HG03097 (cell line): ENCODE data around the gene HOXD10.

Experiments used
- ATAC-seq: cut with Tn5 transposase; IDR thresholded peaks from one replicate; pipeline ENCODE4 v1.9.1; 2021; ENCODE audit not compliant: unreplicated experiment, low FRiP score

The HOXD10 gene

GRCh38 chr2:176115883-176116813, at the start of gene HOXD10:
Gene HOXD10 (plus strand): TSS chr2:176116778. CDS start chr2:176116834, 56 bp downstream.
- no peak for ATAC-seq

- no peak for ATAC-seq
These were observed 48.8 kb upstream of the HOXD10 start for GRCh38 chr2:176067589-176068418.

- ATAC-seq, result no peak
These were observed 48.2 kb upstream of the HOXD10 start for GRCh38 chr2:176068419-176068832.

GRCh38 chr2:176071330-176072291, 45.0 kb upstream of the HOXD10 start:
- no peak for ATAC-seq

- ATAC-seq, result no peak
These were observed 44.3 kb upstream of the HOXD10 start for GRCh38 chr2:176072292-176072669.

DNA sequence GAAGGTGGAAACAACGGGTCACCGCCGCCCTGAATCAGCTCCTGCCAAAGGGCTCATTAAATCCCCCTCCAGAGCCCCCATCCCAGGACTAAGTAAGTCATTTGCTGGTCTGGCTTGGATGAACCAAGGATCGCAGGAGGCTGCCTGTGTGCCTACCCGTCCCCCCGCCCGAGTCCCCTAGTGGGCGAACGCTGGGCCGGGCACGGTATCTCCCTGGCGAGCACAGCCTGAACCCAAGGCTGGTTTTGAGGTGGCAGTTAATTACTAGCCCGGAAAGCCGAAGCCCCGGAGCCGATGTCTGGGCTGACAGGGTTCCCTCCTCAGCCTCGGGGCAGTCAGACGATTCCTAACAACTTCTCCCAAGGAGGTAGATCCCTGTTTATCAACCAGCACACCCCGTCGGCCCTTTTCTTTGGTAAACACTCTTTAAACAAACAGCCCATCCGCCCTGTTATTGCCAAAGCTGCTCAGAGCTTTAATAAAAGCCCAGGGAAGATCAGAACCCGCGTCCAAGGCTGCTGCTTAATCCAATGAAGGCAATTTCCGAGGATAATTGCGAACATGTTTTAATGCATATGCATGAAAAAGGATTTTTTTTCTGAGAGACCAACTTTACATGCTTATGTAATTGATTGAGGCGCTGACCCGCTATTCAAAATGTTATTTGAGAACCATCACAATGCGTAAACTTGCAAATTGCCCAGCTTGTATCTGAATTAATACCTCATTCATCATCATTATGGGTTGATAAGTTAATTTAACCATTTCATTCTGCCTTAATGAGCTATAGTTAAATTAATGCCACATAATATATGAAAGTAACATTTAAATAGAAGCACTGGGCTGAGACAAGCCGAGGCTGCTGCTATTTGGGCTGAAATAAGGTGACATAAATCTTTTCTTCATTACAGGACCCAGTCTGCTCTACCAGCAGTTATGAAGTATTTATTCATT, 43.4 kb upstream of the HOXD10 start:
- ATAC-seq, result no peak

GRCh38 chr2:176074919-176075425, 41.6 kb upstream of the HOXD10 start:
- ATAC-seq, result no peak

GRCh38 chr2:176075481-176075880, 41.1 kb upstream of the HOXD10 start:
- ATAC-seq, result no peak

- ATAC-seq, result no peak
These were observed 40.5 kb upstream of the HOXD10 start for GRCh38 chr2:176076063-176076462.

DNA sequence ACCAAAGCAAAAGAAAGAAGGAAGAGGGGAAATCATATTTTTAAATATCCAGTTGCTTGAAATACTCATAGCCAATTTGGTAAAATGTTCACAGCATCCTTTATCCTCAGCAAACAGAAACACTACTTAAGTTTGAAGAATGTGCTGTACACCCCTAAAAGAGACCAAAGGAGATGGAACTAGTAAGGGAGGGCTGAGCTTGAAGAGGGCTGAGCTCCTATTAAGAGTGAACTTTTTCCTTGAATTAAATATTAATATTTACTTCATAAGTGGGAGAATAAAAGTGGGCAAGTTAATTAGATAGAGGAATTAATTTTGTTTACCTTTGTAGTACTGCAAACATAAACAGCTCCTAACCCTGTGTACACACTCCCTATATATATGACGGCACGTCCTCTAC, 39.8 kb upstream of the HOXD10 start:
- ATAC-seq, result no peak

- no peak for ATAC-seq
These were observed 37.9 kb upstream of the HOXD10 start for GRCh38 chr2:176078541-176079284.

- no peak for ATAC-seq
These were observed 37.2 kb upstream of the HOXD10 start for GRCh38 chr2:176079285-176079830.

DNA sequence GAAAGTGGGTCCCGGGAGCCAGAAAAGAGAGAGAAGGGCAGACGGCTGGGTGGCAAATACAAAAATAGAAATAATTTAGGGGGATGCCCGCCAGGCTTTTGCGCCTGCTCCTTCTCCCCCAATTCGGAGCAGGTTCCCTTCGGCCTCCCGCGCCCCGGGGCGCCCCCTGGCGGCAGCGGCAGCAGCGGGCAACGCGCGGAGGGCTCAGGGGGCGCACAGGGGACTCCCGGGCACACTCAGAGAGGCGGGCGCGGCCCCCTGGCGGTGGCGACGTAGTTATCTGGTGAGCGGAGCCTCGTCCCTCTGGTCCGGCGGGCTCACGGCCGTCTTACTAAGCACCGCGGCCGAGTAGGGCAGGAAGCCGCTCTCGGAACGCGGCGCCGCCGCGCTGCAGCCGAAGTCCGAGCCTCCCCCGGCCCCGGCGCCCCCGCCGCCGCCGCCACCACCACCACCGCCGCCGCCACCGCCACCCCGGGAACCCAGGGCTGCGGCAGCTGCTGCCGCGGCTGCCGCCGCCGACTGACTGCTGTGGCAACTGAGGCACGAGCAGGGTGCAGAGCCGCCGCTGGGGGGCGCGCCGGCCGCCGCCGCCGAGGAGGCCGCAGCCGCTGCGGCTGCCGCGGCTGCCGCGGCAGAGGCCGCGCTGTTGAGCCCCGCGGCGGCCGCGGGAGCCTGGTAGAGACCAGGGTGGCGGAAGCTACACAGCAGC, 36.6 kb upstream of the HOXD10 start:
- ATAC-seq, result no peak

DNA sequence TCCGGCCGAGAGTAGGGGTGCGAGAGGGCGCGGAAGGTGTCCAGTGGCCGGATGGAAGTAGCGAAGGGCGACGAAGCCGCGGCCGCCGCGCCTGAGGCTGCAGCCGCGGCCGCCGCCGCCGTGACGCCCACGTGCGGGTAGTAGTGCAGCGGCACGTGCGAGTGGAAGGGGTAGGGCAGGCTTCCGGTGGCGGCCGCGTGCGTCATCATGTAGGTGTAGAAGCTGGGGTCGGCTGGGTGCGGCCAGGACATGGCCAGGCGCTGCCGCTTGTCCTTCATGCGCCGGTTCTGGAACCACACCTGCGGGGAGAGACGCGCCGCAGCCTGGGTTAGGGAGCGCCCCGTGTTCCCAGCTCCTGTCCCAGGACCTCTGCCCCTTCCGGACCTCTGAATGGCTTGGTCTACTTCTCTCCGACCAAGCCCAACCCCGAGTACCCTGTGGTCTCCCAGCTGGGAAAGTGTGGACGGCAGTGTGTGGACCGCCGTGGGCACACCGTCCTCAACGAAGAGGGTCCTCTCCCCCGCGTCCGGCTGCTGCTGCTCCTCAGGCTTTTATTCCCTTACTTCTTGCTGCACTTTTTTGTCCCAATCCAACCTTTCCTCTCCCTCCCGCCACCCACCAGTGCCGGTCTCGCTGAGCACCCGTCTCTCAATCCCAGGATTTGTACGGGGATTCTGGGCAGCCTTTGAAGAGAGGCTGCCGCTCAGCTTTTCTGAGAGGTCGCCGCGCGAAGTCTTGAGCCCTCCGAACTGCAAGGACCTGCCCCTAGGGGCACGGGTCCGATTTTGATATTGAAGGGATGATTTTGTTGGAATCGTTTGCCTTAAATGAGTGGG, 35.8 kb upstream of the HOXD10 start:
- no peak for ATAC-seq

- no peak for ATAC-seq
These were observed 35.2 kb upstream of the HOXD10 start for GRCh38 chr2:176081376-176081836.

DNA sequence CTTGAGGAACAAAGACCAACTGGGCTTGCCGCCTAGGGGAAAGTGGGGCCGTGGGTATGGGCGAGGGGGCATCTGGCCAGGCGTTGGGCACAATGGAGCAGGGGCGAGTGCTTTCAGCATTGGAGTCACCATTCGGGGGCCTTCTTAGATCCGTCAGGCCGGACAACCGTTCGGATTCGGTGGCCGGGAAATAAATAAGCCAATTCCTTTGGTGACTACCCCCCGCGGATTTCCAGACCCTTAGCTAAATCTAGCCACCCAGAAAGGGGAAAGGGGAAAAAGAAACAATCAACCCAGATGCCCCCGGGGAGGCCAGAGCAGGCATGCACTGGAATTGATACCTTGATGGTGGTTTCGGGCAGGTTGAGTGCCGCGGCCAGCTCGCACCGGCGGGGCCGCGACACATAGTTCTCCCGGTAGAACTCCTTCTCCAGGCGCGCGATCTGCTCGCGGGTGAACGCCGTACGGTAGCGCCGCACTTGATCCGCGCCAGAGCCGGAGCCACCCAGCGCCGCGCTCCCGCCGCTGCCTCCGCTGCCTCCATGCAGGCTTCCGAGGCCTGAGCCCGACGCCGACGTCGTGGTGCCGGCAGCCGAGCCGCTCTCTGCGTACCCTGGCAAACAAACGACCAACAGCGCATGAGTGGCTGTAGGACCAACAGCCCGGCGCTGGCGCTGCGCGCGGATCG, 34.6 kb upstream of the HOXD10 start:
- no peak for ATAC-seq
